Loucy (cell line): ENCODE measurements around the gene RUFY3.
"Not testable (repeated sequence)": the region's sequence is repeated elsewhere in the genome, so short reads cannot be mapped to it uniquely, and the experiment has no call there.

Source experiments
- CTCF ChIP-seq: fragments of 200-600 bp; sonication (generic); conservative IDR thresholded peaks from 2 replicates; pipeline ENCODE4 v1.5.1; 2014; ENCODE audit warnings: mild to moderate bottlenecking, antibody characterized with exemption, low read length
- EZH2phosphoT487 ChIP-seq: fragments of 200-600 bp; IDR thresholded peaks from 2 replicates; pipeline ENCODE4 v1.6.1; 2018; ENCODE audit warnings: antibody characterized with exemption, mild to moderate bottlenecking, moderate library complexity, borderline replicate concordance

GRCh38 chr4:70726515-70726914 lies 4.8 kb downstream of the RUFY3 start:
- TF ChIP-seq CTCF, EZH2phosphoT487: not testable (repeated sequence)
